ENCODE results near the gene NKAPL. TPM values are rescaled to one million over a fixed set of nuclear protein-coding genes. Genes with fewer than 3 reads are reported as not detected.
"Not testable (repeated sequence)": the region's sequence is repeated elsewhere in the genome, so short reads cannot be mapped to it uniquely, and the experiment has no call there.

Gene NKAPL
- total RNA-seq, 1 experiment from 2014 or later = not detected

DNA sequence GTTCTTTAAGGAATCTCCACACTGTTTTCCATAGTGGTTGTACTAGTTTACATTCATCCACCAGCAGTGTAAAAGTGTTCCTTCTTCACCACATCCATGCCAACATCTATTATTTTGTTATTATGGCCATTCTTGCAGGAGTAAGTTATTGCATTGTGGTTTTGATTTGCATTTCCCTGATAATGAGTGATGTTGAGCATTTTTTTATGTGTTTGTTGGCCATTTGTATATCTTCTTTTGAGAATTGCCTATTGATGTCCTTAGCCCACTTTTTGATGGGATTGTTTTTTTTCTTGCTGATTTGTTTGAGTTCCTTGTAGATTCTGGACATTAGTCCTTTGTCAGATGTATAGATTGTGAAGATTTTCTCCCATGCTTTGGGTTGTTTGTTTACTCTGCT lies 47.3 kb downstream of the NKAPL start:
- not testable (repeated sequence) for H3K36me3 ChIP-seq (replicated peaks; ENCODE audit: control insufficient read depth, insufficient read depth, low read length); H3K4me3 ChIP-seq (ENCODE audit: insufficient read depth, low read depth, low read length); DNase-seq; H3K27me3 ChIP-seq (ENCODE audit: control insufficient read depth, insufficient read depth, low read length)

Other genes with a start within 250 kb of the NKAPL start
- 2.1 and 3.5 TPM in 2 replicates for gene ZNF165, start 178.7 kb upstream of the NKAPL start, total RNA-seq (2014; rRNA removed; shearing (Covaris generic))
- gene ZSCAN16, start 134.7 kb upstream of the NKAPL start, total RNA-seq (2014; rRNA removed; shearing (Covaris generic)) = 4.0 and 4.3 TPM in 2 replicates
- 13.4 and 18.6 TPM in 2 replicates for gene ZKSCAN8, start 117.4 kb upstream of the NKAPL start, total RNA-seq (2014; rRNA removed; shearing (Covaris generic))
- gene ZSCAN9, start 34.0 kb upstream of the NKAPL start, total RNA-seq (2014; rRNA removed; shearing (Covaris generic)) = 15.6 and 20.4 TPM in 2 replicates
- gene ZKSCAN4, start 7.0 kb upstream of the NKAPL start, total RNA-seq (2014; rRNA removed; shearing (Covaris generic)) = 5.6 and 6.7 TPM in 2 replicates
- 11.0 and 14.8 TPM in 2 replicates for gene ZSCAN26, start 7.8 kb downstream of the NKAPL start, total RNA-seq (2014; rRNA removed; shearing (Covaris generic))
- 6.3 and 6.8 TPM in 2 replicates for gene PGBD1, start 22.3 kb downstream of the NKAPL start, total RNA-seq (2014; rRNA removed; shearing (Covaris generic))
- 5.6 and 5.8 TPM in 2 replicates for gene ZSCAN31, start 76.9 kb downstream of the NKAPL start, total RNA-seq (2014; rRNA removed; shearing (Covaris generic))
- gene ZKSCAN3, start 90.7 kb downstream of the NKAPL start, total RNA-seq (2014; rRNA removed; shearing (Covaris generic)) = 6.5 and 8.1 TPM in 2 replicates
- gene ZSCAN12, start 140.4 kb downstream of the NKAPL start, total RNA-seq (2014; rRNA removed; shearing (Covaris generic)) = 4.6 and 7.1 TPM in 2 replicates
- 3.0 and 6.5 TPM in 2 replicates for gene ZSCAN23, start 184.2 kb downstream of the NKAPL start, total RNA-seq (2014; rRNA removed; shearing (Covaris generic))